ENCODE results near the gene TNFAIP6. TPM values are rescaled to one million over a fixed set of nuclear protein-coding genes. Genes with fewer than 3 reads are reported as not detected.
"Not testable (repeated sequence)": the region's sequence is repeated elsewhere in the genome, so short reads cannot be mapped to it uniquely, and the experiment has no call there.

The TNFAIP6 gene
- total and polyA plus RNA-seq, 2 of the 8 experiments (the other 6 are each of a cell fraction or from before 2014, with no cell fraction given): 1.1 to 2.0 TPM

DNA sequence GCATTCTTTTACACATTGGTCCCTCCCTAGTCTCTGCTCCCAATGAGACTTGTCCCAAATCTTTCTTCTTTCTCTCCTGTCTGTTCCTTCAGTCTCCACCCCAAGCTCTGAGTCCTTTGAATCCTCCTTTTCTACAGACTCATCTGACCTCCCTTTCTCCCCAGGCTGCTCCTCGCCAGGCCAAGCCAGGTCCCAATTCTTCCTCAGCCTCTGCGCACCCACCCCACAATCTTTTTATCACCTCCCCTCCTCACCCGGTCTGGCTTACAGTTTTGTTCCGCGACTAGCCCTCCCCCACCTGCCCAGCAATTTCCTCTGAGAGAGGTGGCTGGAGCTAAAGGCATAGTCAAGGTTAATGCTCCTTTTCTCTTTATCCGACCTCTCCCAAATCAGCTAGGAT lies 47.1 kb upstream of the TNFAIP6 start:
- FAIRE-seq; H3K79me2 ChIP-seq (ENCODE audit: control insufficient read depth in 1 of 2, insufficient read depth in 2 of 2, low read length in 2 of 2); H4K5ac ChIP-seq (ENCODE audit: insufficient read length, low read depth, low read length); H3K4me2 ChIP-seq (ENCODE audit: insufficient read depth in 1 of 2, low read depth in 2 of 2, low read length in 2 of 2); H3K27ac ChIP-seq (ENCODE audit: low read depth, low read length); H3K27me3 ChIP-seq (replicated peaks in 1 of 4; ENCODE audit: control insufficient read depth in 3 of 4, extremely low read depth in 1 of 4, insufficient read depth in 3 of 4, low read length in 3 of 4); H2BK15ac ChIP-seq (ENCODE audit: low read length); H4K91ac ChIP-seq (replicated peaks; ENCODE audit: insufficient read length, low read length); H4K20me1 ChIP-seq (replicated peaks in 1 of 2; ENCODE audit: control insufficient read depth in 1 of 2, insufficient read depth in 2 of 2, low read length in 2 of 2); DNase-seq (ENCODE audit: low read depth in 1 of 2, low spot score in 2 of 2); H2BK120ac ChIP-seq (replicated peaks; ENCODE audit: low read depth, low read length); POLR2A ChIA-PET (ENCODE audit: partially characterized antibody); H3K4ac ChIP-seq (replicated peaks; ENCODE audit: insufficient read length, low read depth, low read length); H2AFZ ChIP-seq (ENCODE audit: low read length); H3K4me1 ChIP-seq (replicated peaks in 1 of 4; ENCODE audit: control insufficient read depth in 3 of 4, insufficient read depth in 4 of 4, low read length in 3 of 4); H3K79me1 ChIP-seq (ENCODE audit: low read depth, low read length); H2BK20ac ChIP-seq (ENCODE audit: low read length); H2BK5ac ChIP-seq (ENCODE audit: low read depth, low read length); H3K4me3 ChIP-seq (ENCODE audit: extremely low read depth in 1 of 4, insufficient read depth in 2 of 4, low read depth in 3 of 4, low read length in 4 of 4); H3K23me2 ChIP-seq (ENCODE audit: low read depth, low read length); H2AK5ac ChIP-seq (ENCODE audit: low read depth, low read length); H3K9ac ChIP-seq (replicated peaks in 1 of 4; ENCODE audit: extremely low read depth in 1 of 4, low read depth in 3 of 4, low read length in 3 of 4); CTCF ChIA-PET (ENCODE audit: partially characterized antibody); H4K8ac ChIP-seq (ENCODE audit: extremely low read depth, insufficient read depth, low read length); H3K14ac ChIP-seq (ENCODE audit: insufficient read length); H3K23ac ChIP-seq (ENCODE audit: insufficient read length); H3K18ac ChIP-seq (ENCODE audit: extremely low read depth, low read length); H2BK12ac ChIP-seq (ENCODE audit: low read depth, low read length); H3K56ac ChIP-seq (replicated peaks; ENCODE audit: insufficient read length, low read depth, low read length); H3K36me3 ChIP-seq (ENCODE audit: control insufficient read depth in 2 of 4, insufficient read depth in 4 of 4, low read length in 3 of 4): not testable (repeated sequence)
- WGBS, 2 experiments (ENCODE audit: extremely low coverage in 1 of 2, insufficient coverage in 1 of 2, insufficient read length in 1 of 2, insufficient replicate concordance in 2 of 2, low coverage in 1 of 2, low lambda C conversion rate in 2 of 2, missing lambda C conversion rate in 1 of 2): 89% methylated on average over 6 of the region's 6 CpGs; no CpG with 5 or more reads in 1 of the 2 experiments
- H3K9me3 ChIP-seq (ENCODE audit: insufficient read depth in 2 of 2, low read depth in 1 of 2, low read length in 1 of 2): peaks cover 16% of the 10 kb centered on the region in 2 experiments; a peak in 2 of 4 replicates

- DNase-seq (ENCODE audit: low read depth in 1 of 2, low spot score in 2 of 2); H2BK5ac ChIP-seq (ENCODE audit: low read depth, low read length); H3K18ac ChIP-seq (ENCODE audit: extremely low read depth, low read length); H3K4ac ChIP-seq (replicated peaks; ENCODE audit: insufficient read length, low read depth, low read length); H2AFZ ChIP-seq (ENCODE audit: low read length); H3K9ac ChIP-seq (replicated peaks in 1 of 4; ENCODE audit: extremely low read depth in 1 of 4, low read depth in 3 of 4, low read length in 3 of 4); H3K4me3 ChIP-seq (ENCODE audit: extremely low read depth in 1 of 4, insufficient read depth in 2 of 4, low read depth in 3 of 4, low read length in 4 of 4); H2BK12ac ChIP-seq (ENCODE audit: low read depth, low read length); H3K4me2 ChIP-seq (ENCODE audit: insufficient read depth in 1 of 2, low read depth in 2 of 2, low read length in 2 of 2); H3K79me1 ChIP-seq (ENCODE audit: low read depth, low read length); H3K36me3 ChIP-seq (ENCODE audit: control insufficient read depth in 2 of 4, insufficient read depth in 4 of 4, low read length in 3 of 4); H2BK120ac ChIP-seq (replicated peaks; ENCODE audit: low read depth, low read length); H2BK15ac ChIP-seq (ENCODE audit: low read length); H3K56ac ChIP-seq (replicated peaks; ENCODE audit: insufficient read length, low read depth, low read length); H3K14ac ChIP-seq (ENCODE audit: insufficient read length); H4K91ac ChIP-seq (replicated peaks; ENCODE audit: insufficient read length, low read length); H4K8ac ChIP-seq (ENCODE audit: extremely low read depth, insufficient read depth, low read length); H3K23me2 ChIP-seq (ENCODE audit: low read depth, low read length); FAIRE-seq; H3K79me2 ChIP-seq (ENCODE audit: control insufficient read depth in 1 of 2, insufficient read depth in 2 of 2, low read length in 2 of 2); H3K27ac ChIP-seq (ENCODE audit: low read depth, low read length); H4K5ac ChIP-seq (ENCODE audit: insufficient read length, low read depth, low read length); H3K23ac ChIP-seq (ENCODE audit: insufficient read length); H4K20me1 ChIP-seq (replicated peaks in 1 of 2; ENCODE audit: control insufficient read depth in 1 of 2, insufficient read depth in 2 of 2, low read length in 2 of 2); H3K4me1 ChIP-seq (replicated peaks in 1 of 4; ENCODE audit: control insufficient read depth in 3 of 4, insufficient read depth in 4 of 4, low read length in 3 of 4); POLR2A ChIA-PET (ENCODE audit: partially characterized antibody); H3K27me3 ChIP-seq (replicated peaks in 1 of 4; ENCODE audit: control insufficient read depth in 3 of 4, extremely low read depth in 1 of 4, insufficient read depth in 3 of 4, low read length in 3 of 4); H2BK20ac ChIP-seq (ENCODE audit: low read length); H2AK5ac ChIP-seq (ENCODE audit: low read depth, low read length): not testable (repeated sequence)
- CTCF ChIA-PET (ENCODE audit: partially characterized antibody): interaction anchor here (1.1 kb wide), 1 partner anchor 11 kb away, joined by 3 read pairs; no protein-coding TSS in a partner anchor
- 97% methylated on average over 6 of the region's 6 CpGs; no CpG with 5 or more reads in 1 of the 2 experiments for WGBS, 2 experiments (ENCODE audit: extremely low coverage in 1 of 2, insufficient coverage in 1 of 2, insufficient read length in 1 of 2, insufficient replicate concordance in 2 of 2, low coverage in 1 of 2, low lambda C conversion rate in 2 of 2, missing lambda C conversion rate in 1 of 2)
- peaks cover 16% of the 10 kb centered on the region in 2 experiments; a peak in 2 of 4 replicates for H3K9me3 ChIP-seq (ENCODE audit: insufficient read depth in 2 of 2, low read depth in 1 of 2, low read length in 1 of 2)
Measured at GRCh38 chr2:151312440-151312839, 45.0 kb upstream of the TNFAIP6 start.

All from H1 (cell line).